SKM-1 (cell line): ENCODE data around the gene RASEF.

Experiments used
- DNase-seq: peaks from one replicate; lab custom pipeline; 2025; ENCODE audit not compliant: unreplicated experiment; lab: John Stamatoyannopoulos, UW

The RASEF gene

DNA sequence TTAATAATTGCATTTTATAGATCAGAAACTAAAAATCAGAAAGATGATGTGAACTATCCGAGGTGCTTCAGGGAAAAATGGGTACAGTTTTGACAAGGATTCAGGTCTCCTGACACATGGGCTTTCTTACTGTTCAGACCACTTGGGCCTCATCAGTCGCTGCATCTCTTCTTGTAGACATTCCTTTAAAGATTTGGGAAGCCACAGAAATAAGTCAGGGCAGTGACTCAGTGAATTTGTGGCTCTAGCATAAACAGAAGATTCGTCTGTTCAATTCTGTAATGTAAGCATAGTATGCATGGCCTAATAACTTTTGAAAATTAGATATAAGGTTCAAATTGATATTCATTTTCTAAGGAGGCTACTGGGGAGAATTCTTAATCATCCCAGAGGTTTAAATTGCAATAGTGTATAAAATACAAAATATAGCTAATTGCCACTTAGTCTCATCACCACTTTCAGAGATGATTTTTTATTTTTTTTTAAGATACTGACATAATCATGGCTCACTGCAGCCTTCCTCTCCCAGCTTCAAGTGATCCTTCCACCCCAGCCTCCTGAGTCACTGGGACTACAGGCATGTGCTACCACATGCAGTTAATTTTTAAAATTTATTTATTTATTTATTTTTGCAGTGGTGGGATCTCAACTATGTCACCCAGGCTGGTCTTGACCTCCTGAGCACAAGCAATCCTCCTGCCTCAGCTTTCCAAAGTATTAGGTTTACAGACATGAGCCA lies 48.9 kb downstream of the RASEF start:
- no peak for DNase-seq

DNA sequence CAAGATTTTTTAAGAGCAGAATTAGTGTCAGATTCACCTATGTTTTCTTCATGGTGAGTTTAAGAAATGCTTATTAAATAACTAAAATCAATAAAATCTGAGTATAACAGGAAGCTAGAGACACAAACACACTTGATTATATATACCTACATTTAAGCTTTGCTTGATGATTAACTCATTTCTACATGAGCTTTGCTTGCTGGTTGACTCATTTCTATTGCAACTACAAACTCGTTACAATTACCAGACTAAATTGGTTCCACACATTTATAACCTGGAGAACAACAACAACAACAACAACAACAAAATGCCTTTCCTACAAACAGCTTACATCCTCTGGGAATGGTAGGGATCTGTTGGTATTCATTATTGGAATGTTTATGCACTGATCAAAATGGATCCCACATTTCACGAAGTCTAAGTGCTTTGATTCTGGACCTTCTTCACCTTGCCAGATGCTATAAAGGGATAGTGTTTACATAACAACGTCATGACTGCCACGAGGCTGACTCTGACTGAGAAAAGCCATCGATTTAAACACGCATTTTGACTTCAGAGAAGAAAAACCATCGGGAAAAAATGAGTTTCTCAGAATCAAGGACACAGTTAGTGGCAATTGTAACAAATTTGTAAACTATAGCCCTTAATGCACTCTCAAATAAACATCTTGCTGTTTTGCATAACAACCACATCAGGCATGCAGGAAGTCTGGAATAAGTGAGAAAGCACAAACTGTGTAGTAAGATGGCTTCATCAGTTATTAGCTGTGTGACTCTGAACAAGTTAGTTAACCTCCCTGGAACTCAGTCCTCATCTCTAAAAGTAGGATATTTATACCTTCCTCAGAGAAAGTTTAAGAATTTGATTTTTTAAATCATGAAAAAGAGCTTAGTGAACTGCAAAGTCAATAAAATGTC lies 49.8 kb downstream of the RASEF start:
- DNase-seq = no peak

DNA sequence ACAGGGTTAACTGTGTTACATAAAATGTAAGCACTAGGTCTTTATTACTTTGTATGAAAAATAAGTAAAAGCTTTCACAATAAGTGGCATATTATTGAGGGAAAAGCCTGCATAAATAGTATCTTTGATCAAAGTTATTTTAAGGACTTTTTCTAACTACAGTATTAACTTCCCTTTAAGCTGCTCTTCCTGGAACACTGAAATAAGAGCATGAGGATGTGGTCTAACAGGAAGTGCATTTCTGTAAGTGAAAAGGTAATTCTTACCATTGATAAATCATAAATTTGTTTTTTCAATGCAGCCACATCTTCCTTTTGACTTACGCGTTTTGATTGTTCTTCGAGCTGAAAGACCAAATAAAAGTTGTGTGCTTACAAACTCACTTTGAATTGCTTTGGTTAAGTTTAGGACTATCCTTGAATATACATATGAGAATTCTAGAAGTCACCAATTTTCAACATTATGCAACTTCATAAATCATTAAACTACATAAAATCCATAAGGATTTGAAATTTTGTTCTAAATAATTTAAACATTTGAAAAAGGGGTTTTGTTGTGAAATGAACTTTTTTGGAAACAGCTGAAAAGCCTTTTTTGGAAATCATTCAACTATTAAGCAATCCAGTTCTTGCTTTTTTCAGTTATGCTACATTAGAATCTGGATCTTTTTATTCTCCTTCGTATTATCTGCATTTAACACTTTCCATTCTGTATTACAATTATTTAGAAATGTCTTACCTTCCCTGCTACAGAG lies 50.6 kb downstream of the RASEF start:
- no peak for DNase-seq

DNA sequence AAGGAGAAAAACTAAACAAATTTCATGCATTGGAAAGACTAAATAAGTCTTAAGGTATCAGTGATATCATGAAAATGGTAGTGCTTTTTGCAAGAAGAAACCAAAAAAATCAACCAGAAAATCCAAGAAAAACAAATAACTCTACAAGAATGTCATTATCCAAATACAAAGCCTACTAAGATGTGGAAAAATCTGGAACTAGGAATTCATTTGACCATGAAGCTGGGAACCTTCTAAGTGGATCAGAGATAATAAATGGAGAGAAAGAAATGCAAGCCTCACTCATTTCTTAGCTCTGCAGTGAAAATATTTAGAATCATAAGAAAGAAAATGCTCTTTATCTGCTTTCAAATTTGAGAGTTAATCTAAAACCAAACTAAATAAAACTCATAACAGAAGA lies 51.3 kb downstream of the RASEF start:
- DNase-seq = no peak

DNA sequence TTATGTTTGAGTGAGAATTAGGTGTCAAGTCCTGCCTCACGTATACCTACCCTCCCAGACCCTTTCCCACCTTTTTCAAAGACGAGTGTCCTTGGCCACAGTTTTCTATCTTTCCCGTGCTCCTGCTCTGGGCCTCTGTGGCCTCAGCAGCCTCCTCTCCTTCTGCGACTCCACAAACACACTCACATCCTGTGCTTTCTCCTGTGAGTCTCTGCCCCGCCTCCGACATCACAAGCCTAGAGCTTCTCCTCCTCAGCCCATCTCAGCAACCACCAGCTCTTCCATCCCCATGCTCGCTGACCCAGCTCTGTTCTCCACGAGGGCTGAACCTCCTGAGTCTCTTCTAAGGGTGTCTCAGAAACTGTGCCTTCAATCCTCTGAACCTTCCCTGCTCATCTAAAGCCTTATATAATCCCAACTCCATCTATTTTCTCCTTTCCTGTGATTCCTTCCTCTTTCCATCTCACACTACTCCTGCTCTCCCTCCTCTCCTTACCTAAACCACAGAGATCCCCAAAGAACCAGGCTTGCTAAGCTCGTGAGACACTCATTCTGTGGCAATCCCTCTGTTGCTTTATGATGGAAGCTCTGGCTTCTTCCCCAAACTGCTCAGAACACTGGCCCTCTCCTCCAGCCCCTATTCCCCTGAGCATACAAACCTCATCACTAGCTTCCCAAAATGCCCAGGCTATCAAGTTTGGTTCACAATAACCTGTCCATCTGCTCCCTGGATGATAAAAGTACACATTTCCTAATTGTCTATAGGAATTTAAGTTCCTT lies 55.2 kb downstream of the RASEF start:
- no peak for DNase-seq

DNA sequence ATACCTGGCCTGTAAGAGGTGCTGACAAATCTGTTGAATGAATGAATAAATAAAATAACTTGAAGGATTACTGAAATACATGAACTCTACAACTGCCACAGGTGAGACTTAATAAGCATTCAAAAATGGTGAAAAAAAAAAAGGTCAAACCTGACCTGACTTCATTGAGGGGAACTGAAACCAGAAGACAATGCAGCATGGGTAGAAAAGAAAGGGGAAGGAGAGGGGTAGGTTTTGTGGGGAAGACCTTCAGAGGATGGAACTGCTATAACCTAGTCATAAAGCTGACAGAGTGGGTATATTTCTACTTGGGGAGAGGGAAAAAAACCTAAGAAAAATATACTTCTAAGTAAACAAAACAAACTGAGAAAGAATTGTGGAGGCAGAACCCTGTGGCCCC lies 56.6 kb downstream of the RASEF start:
- no peak for DNase-seq

DNA sequence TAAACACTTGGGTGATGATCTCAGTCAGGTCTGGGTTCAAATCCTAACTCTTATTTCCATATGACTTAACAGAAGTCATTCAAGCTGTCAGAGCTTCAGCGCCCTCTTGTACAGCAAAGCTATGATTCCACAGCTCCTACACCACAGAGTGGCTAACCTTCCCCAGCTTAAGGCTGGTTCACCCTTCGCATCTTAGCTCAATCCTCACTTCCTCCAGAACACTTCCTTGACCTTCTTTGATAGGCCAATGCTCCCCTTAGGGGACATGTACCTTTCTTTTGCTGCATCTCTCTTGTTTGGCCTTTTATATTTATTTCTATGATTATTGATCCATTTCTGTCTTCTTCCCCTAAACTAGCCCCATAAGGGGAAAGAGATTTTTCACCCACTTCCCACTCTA lies 57.0 kb downstream of the RASEF start:
- no peak for DNase-seq

DNA sequence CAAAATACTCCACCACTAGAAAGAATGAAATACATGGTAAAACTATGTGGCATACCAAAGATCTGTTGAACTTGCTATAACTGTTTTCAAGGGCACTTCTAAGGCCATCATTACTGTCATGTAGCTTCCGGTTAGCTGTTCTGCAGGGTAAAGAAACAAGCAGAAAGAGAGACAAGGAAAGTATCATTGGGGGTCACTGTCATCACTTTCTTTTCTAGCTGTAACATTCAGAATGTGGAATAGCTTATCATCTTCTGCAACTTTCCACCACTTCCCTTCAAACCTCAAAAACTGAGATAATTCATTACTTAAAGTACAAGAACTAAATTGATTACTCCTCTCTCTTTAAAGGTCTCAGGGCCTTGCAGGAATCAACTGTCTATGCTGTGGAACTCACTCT lies 57.6 kb downstream of the RASEF start:
- DNase-seq = no peak

DNA sequence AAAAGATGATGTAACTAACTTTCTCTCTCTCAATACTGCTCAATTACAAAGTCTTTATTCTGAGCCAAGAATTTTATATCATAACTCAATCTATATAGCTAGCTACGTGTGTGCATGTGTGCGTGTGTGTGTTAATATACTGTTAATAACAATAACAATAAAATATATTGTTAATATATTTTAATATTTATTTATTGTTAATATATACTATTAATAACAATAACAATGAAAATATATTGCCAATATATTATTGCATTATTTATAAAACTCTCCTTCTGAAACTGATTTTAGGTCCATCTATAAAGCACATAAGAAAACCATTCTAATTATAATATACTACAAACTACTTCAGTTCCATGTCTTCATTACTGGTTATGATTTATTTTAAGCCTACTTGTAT lies 60.6 kb downstream of the RASEF start:
- DNase-seq = no peak

DNA sequence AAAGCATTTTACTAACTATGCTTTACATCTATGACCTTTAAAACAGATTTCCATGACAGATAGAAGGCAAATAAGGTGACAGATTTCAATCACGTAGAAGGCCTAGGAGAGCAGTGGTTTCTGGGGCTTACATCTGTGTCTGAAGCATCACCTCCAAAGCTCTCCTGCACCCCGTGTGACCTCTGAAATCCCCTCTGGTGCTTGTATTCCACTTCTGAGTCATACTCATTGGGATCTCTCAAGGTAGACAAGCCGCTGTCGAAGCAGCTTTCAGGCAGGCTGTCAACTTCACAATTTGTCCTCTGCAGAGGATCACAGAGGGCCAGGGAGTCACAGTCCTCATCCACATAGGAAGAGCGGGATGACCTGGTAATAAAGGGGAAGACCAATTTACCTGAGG lies 62.2 kb downstream of the RASEF start:
- DNase-seq = no peak

DNA sequence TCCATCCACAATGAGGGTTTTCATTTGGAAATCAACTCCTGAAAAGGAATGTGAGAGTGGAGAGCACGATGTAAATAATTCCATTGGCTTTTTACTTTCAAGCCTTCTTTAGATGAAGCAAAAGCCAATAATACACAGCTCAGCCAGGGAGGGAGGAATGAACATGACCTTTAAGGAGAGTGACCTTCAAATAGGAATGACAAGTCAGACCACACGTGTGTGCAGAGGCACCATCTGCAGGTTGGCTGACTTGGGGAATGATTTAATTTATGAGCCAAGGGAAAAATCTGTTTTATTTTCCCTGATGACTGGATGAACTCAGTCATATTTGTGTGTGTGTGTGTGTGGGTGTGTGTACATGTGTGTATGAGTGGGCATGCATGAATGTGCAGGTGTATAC lies 64.5 kb downstream of the RASEF start:
- DNase-seq = no peak

DNA sequence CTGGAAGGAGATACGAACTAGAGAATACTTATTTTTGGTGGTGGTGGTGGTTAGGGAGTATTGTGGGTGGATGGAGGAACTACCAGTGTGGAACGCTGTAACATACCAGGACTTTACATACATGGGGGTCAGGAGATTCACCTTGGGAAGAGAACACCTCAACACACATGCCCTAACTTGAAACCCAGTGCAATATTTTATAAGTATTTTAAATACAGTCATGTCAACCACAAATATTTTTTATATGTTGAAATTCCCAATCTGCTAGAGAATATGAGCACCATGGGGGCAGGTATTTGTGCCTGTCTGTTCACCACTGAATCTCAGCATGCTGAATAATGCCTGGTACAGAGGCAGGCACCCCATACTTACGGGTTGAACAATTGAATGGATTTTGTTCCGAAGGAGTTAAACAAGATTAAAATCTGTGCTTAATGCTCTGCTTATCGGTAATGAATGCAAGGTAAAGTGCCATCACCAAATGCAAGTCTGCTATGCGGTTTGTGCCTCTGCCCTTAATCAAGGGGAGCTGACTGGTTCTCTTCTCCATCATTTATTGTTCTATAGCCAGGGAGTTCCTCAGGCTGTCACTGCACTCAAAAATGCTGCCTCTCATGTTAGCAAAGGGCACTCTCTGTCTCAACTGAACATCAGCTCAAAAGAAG lies 65.3 kb downstream of the RASEF start:
- no peak for DNase-seq

DNA sequence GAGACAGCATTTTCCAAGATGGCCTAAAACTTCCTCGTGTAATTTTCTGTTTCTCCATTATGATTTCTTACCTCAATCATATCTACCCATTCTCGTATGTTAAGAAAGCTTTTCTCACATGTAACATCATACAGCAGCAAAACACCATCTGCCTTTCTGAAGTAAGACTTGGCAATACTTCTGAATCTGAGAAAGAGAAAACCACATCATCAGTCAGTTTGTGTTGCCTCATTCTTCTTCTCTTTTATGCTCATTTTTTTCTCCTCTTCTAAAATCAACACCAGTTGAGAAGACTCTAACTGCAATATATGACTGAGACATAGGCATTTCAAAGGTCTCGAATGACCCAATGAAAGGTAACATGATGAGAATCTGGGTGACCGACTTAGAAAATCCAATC lies 66.0 kb downstream of the RASEF start:
- DNase-seq = no peak

DNA sequence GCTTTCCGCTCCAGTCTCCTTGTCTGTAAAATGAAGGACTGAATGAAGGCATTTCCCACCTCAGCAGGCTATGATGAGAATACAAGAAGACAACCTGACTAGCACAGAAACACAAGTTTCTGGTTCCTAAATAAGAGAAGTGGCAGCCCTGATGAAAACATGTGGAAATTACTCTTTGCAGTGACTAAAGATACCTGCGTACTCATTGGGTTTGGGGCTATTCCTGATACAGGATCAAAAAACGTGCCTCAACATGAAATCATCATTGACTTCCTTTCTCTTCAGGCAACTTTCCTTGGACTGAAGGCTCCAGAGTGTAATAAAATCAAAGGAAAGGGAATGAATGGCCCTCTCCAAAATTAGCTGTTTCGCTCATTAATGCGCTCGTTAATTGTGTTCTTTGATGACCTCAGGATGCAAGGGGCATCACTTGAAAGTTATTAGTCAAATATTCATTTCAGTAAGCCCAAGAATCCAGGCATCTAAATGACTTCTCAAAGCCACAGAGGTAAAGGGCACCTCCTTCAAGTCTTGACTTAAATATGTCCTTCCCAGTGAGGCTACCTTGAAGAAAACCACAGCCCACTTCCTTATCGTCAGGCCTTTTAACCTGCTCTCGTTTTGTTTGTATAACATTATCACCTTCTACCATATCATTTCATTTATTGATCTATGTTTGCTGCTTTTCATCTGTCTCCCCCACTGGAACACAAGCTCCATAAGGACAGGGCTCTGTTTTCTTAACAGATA lies 68.9 kb downstream of the RASEF start:
- DNase-seq = no peak

DNA sequence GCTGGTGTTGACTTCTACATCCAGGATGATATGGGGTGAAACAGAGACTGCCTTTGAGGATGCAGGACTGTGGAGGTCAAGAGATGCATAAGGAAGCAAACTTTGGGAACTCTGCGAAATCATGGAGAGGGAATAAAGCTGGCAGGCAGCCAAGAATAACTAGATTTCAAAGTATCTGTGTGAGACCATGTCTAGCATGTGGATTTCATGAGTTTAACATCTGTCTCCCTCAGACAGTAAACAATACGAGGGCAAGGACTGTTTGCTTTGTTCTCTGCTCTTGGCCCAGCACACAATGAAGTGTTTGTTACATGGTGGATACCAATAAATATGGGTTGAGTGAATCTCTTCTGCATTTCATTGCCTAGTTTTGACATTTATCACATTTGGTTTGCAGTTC lies 71.3 kb downstream of the RASEF start:
- DNase-seq = no peak

DNA sequence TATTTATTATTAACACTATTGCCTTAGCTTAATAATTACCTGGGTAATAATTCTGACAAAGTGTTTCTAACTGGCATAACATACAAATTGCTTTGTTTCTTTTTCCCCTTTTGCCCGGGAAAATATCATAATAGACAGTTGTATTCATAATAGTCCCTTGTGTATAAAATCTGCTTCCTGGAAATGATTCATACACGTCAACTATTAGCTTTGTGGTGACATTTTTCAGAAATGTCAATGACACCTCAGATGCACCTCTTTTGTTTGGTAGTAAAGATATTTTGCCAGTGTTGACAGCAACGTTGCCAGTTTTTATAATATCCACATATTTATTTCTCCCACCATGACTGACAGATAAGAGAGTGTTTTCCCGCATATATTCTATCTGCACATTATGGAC lies 73.0 kb downstream of the RASEF start:
- no peak for DNase-seq

DNA sequence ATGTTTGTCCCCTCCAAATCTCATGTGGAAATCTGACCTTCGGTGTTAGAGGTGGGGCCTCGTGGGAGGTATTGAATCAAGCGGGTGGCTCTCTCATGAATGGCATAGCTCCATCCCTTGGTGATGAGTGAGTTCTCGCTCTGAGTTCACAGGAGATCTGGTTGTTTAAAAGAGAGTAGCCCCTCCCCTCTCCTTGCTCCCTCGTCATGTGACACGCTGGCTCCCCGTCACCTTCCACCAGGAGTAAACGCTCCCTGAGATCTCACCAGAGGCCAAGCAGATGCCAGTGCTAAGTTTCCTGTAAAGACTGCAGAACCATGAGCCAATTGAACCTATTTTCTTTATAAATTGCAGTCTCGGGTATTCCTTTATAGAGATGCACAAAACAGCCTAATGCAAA lies 74.5 kb downstream of the RASEF start:
- DNase-seq = no peak

DNA sequence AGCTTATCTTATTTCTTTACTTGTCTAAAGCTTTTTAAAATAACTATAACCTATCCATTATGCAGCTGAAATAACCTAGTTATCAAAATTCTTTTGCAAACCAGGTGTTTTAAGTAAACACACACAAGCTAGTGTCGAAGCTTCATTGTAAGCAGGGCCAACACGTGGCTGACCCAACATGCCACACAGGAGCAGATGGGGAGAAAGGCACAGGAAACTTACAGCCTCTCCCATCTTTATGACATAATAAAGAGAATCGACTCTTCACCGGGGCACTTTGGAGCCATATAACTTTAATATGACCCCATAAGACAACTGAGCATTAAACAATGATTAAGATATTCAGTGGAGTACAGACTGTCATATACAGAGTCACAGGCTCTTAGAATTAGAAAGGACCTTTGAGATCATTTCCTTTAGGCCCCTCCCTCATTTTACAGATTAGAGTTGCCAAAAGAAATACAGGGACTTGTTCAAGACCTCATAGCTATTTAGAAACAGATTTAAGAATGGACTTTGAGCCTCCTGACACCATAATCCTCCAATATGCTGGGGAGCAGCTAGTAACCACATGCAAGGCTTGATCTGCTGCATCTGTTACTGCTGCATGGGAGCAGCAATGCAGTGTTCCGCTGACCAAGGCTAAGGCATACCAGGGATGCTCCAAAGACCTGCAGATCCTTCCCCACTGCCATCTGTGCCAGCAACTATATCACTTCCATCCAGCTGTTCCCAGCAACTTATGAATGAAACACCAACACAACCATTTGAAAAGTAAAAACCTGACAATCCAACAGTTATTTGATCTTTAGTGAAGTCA lies 75.4 kb downstream of the RASEF start:
- no peak for DNase-seq

DNA sequence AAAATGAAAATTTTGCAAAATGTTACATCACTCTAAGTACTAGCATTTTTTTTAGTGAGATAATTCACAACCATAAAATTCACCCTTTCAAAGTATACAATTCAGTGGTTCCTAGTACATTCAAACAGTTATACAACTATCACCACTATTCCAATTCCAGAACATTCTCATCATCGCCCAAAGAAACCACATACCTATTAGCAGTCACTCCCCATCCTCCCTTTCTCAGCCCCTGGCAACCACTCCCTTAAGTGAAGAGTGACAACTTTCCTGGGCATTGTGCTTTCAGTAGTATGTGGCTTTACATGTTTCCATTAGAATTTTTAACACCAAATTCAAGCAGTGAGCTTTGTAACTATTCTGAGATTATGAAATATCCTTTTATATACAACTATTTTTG lies 81.4 kb downstream of the RASEF start:
- no peak for DNase-seq
